Omental fat pad (tissue), 4 donors: ENCODE measurements around the gene FKBP1B. TPM values are rescaled to one million over a fixed set of nuclear protein-coding genes. Genes with fewer than 3 reads are reported as not detected.

Source experiments
- ATAC-seq: fragments of 150-250 bp; one replicate; pipeline ENCODE4 v1.9.1; 2016; ENCODE audit warnings: mild to moderate bottlenecking, moderate library complexity; ENCODE audit not compliant: low FRiP score
- DNase-seq: peaks from one replicate; pipeline ENCODE4 v3.0.0-alpha.2; 2019; ENCODE audit warnings: low spot score
- total RNA-seq, 4 donors: library from RNA; depleted of rRNA; stranded (reverse); fragments of >200 nt; gene quantifications; one replicate each; pipeline ENCODE4 v1.1.0, GENCODE V29; 2016
- TF ChIP-seq, protein P1 (sequence below), 3 donors: fragments of 450-650 bp; IDR thresholded peaks; one replicate each; pipeline ENCODE4 v1.5.1; 2016 to 2017; ENCODE audit warnings: antibody characterized with exemption in 3 of 3, mild to moderate bottlenecking in 3 of 3, moderate library complexity in 2 of 3

FKBP1B gene
- total RNA-seq, 4 donors from 2014 or later = 4.5 to 9.6 (median 5.4) TPM

DNA sequence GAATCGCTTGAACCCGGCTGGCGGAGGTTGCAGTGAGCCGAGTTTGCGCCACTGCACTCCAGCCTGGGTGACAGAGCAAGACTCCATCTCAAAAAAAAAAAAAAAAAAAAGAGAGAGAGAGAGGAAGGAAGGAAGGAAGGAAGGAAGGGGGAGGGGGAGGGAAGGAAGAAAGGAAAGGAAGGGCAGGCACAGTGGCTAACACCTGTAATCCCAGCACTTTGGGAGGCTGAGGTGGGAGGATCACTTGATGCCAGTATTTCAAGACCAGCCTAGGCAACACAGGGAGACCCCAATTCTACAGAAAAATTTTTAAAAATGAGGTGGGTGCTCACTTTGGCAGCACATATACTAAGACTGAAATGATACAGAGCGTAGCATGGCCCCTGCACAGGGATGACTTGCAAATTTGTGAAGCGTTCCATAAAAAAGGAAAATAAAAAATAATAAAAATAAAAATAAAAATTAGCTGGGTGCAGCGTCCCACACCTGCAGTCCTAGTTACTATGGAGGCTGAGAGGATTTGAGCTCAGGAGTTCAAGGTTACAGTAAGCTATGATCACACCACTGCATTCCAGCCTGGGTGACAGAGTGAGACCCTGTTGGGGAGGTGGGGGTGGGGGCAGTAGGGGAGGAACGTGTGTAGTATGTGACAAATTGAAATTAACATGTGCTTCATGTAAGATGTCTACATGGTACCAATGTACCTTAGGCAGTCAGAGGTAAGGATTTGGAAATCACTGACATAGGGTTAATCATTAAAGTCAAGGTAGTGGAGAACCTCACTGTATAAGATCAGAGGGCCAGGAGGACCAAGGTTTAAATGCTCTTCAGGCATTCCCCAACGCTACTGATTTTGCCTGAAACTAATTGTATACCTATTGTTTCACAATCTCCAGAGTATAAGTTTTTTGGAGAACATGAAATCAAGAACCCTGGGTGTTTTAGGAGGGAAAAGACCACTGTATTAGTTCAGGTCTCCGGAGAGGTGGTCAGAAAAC, 3.7 kb upstream of the FKBP1B start:
- TF ChIP-seq, protein P1, sequence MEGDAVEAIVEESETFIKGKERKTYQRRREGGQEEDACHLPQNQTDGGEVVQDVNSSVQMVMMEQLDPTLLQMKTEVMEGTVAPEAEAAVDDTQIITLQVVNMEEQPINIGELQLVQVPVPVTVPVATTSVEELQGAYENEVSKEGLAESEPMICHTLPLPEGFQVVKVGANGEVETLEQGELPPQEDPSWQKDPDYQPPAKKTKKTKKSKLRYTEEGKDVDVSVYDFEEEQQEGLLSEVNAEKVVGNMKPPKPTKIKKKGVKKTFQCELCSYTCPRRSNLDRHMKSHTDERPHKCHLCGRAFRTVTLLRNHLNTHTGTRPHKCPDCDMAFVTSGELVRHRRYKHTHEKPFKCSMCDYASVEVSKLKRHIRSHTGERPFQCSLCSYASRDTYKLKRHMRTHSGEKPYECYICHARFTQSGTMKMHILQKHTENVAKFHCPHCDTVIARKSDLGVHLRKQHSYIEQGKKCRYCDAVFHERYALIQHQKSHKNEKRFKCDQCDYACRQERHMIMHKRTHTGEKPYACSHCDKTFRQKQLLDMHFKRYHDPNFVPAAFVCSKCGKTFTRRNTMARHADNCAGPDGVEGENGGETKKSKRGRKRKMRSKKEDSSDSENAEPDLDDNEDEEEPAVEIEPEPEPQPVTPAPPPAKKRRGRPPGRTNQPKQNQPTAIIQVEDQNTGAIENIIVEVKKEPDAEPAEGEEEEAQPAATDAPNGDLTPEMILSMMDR (IDR thresholded peaks at IDR 0.05) = no peak
- no peak for DNase-seq
- ATAC-seq = no peak

DNA sequence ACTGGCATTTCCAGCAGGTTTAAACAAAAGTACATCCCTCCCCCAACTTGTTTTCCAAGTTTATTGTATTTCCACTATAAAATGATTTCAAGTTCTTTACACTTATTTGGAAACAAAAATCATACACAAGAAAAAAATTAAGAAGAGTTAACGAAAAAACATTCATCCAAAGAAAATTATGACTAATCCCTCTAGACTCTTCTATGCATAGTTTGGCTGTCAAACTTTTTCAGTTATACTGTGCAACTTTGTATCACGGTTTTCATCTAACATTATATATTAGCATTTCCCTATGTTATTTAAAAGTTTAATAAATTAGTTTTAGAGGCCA, 3.0 kb upstream of the FKBP1B start:
- TF ChIP-seq, protein P1 (IDR thresholded peaks at IDR 0.05) = no peak
- ATAC-seq = no peak
- DNase-seq = no peak

DNA sequence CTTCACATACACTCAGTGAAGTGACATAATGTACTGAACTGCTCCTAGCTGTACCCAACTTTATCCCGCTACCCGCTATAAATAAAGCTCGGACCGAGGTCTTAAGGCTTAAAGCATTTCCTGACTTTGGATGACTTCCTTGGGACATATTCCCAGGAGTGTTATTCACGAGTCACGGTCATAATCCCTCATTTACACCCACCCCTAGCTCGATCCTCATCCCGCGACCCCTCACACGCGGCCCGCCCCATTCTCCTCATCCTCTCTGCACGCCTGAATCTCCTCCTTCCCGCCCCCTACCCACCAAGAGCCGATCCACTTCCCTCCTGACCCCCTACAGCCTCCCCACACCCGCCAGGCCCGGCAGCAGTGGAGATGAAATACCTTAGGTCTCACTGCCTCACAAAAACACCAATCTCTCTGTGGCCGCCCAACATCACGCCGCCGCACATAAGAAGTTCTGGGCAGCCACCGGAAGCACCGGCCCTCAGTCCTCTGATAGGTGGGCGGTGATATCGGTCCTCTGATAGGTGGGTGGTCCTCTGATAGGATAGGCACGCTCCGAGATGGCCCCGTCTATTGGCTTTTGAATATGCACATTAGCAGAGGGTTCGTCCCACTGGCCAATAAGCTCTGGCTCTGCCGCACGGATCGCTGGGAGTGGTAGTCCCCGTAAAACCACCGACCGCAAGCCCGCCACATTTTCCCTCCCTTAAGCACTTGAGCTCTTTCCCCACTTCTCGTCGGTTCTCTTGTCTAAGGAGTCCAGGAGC, 2.4 kb upstream of the FKBP1B start, which contains the start of gene WDCP:
WDCP (minus strand) TSS at position 462 of the 773 bp plus-strand sequence. CDS start 7,897 bp downstream, outside the sequence.
- ATAC-seq = peak; percentile 99
- DNase-seq = peak; percentile 83
- TF ChIP-seq, protein P1 (IDR thresholded peaks at IDR 0.05) = no peak

DNA sequence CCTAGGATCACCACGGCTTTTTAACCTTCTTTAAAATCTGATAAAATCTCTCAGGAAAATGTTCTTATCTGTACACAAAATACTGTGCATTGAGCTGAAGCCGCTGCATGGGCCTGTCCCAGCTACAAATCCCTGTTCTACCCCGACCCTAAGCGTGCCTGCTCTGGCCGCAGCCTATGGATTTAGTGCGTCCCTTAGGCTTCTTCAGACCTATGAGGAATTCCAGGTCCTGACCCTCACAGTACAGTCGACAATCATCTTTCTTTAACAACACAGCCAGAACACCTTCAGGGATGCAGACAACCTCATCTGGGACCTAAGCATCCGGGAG, 1.9 kb upstream of the FKBP1B start:
- ATAC-seq = no peak
- TF ChIP-seq, protein P1 (IDR thresholded peaks at IDR 0.05) = no peak
- no peak for DNase-seq

DNA sequence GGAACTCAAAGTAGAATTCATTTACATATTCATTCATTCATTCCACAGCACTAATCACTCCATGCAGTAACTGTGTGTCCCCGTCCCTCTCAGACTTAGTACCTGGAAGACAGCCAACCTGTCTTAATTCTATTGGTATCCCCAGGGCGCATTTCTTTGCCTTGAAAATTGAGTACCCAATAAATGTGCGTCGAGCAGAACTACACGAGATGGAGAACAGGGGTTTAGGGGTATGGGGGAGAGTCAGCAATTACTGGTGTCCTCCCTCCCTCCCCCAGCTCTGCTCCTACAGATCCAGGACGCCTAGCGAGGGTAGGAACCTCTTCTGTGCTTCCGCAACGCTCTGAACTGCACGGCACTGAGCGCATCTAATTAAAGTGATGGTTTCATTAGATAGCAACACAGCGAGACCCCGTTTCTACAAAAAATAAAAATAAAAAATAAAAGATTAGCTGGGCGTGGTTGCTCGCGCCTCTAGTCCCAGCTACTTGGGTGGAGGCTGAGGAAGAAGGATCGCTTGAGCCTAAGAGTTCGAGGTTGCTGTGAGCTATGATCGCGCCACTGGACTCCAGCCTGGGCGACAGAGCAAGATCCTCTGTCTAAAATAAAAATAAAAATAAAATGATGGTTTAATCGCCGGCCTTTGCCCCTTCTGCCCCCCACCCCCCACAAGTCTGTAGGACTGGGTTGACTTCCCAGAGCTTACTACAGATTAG, 614 bp upstream of the FKBP1B start:
- DNase-seq = no peak
- TF ChIP-seq, protein P1 (IDR thresholded peaks at IDR 0.05) = no peak
- ATAC-seq = no peak

DNA sequence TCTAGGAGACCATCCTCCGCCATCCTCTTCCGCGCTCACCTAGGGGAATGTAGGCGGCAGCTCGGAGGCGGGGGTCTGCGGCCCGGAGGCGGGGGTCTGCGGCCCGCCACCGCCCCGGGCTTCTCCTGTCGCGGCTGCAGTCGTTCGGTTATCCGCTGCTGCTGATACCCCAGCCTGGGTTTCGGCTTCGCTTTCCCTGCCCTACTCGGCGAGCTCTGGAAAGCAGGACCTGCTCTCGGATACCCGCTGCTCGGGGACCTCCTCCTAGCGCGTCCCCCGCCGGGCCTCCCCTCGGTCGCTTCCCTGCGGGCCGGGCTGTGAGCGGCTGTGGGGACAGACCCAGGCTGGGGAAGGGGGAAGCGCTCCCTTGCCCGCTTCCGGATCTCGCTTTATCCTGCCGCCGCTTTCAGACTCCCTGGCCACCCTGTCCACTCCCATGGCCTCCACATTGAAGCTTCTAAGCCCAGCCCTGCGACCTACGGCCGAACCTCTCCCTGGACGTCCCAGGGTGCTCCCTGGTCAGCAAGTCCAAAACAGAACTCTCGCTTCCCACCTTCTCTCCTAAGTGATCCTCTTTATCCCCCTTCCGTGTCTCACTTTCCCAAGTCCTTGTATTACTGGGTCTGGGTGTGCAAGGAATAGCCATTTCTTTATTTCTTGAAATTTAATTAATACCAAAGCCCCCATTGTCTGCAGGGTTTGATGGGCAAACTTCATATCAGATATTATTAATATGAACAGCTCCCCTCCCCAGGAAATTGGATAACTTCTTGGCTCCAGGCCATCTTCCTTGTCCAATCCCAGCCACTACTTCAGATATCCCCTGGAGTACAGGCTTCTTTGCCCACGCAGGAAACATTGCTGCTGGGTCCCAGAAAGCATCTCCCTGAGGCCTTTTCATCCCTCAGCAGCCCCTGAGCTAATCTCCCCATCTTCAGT, 769 bp downstream of the FKBP1B start:
- DNase-seq (no peak), ATAC-seq (no peak)

More for the DNA sequence above, 769 bp downstream of the FKBP1B start:
- TF ChIP-seq, protein P1 (IDR thresholded peaks at IDR 0.05) = no peak
